ENCODE results near the gene DLGAP5.

DNA sequence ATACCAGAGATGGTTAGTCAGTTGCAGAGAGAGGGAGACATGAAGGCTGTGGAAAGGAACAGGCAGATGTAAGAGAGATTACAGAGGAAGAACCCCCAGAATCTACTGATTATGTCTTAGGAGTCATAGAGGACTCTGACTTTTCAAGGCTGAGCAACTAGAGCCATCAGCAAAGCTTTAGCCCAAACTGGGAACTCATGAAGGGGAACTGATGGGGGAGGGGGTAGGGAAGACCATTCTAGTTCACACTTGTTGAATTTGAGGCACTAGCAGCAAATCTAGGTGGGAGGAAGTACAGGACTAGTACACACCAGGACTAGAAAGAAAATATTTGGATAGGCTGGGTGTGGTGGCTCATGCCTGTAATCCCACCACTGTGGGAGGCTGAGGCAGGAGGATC lies 52.2 kb downstream of the DLGAP5 start:
- TF ChIP-seq, protein P1, sequence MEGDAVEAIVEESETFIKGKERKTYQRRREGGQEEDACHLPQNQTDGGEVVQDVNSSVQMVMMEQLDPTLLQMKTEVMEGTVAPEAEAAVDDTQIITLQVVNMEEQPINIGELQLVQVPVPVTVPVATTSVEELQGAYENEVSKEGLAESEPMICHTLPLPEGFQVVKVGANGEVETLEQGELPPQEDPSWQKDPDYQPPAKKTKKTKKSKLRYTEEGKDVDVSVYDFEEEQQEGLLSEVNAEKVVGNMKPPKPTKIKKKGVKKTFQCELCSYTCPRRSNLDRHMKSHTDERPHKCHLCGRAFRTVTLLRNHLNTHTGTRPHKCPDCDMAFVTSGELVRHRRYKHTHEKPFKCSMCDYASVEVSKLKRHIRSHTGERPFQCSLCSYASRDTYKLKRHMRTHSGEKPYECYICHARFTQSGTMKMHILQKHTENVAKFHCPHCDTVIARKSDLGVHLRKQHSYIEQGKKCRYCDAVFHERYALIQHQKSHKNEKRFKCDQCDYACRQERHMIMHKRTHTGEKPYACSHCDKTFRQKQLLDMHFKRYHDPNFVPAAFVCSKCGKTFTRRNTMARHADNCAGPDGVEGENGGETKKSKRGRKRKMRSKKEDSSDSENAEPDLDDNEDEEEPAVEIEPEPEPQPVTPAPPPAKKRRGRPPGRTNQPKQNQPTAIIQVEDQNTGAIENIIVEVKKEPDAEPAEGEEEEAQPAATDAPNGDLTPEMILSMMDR (IDR thresholded peaks at IDR 0.05; ENCODE audit: low read depth, low read length), result no peak
- TF ChIP-seq POLR2A (IDR thresholded peaks at IDR 0.05; ENCODE audit: extremely low read depth, insufficient read length) (no peak), MYC (IDR thresholded peaks at IDR 0.05; ENCODE audit: low read depth, low read length) (no peak)
- TF ChIP-seq, protein P2, sequence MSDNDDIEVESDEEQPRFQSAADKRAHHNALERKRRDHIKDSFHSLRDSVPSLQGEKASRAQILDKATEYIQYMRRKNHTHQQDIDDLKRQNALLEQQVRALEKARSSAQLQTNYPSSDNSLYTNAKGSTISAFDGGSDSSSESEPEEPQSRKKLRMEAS (IDR thresholded peaks at IDR 0.05; ENCODE audit: low read depth, low read length), result no peak
